GM21737 (cell line): ENCODE measurements around the gene SNX22.
"Not testable (repeated sequence)": the region's sequence is repeated elsewhere in the genome, so short reads cannot be mapped to it uniquely, and the experiment has no call there.

Source experiments
- ATAC-seq: cut with Tn5 transposase; IDR thresholded peaks from one replicate; pipeline ENCODE4 v1.9.1; 2021; ENCODE audit warnings: mild to moderate bottlenecking, moderate library complexity; ENCODE audit not compliant: unreplicated experiment

SNX22 gene

GRCh38 chr15:64151727-64152506 is at the start of gene SNX22:
SNX22 (plus strand) TSS chr15:64151731; CDS start chr15:64151776, 45 bp downstream.
- peak; percentile 11 for ATAC-seq

- ATAC-seq: no peak
These were observed 49.0 kb upstream of the SNX22 start for GRCh38 chr15:64102497-64102896.

- ATAC-seq: no peak
These were observed 46.3 kb upstream of the SNX22 start for GRCh38 chr15:64105113-64105704.

- ATAC-seq: no peak
These were observed 44.2 kb upstream of the SNX22 start for GRCh38 chr15:64107337-64107736.

GRCh38 chr15:64110108-64110701 is 41.3 kb upstream of the SNX22 start:
- ATAC-seq: not testable (repeated sequence)

GRCh38 chr15:64110950-64111678 is 40.4 kb upstream of the SNX22 start:
- no peak for ATAC-seq

- no peak for ATAC-seq
These were observed 39.9 kb upstream of the SNX22 start for GRCh38 chr15:64111679-64112050.

GRCh38 chr15:64112073-64112772 is 39.3 kb upstream of the SNX22 start:
- no peak for ATAC-seq

- no peak for ATAC-seq
These were observed 38.6 kb upstream of the SNX22 start for GRCh38 chr15:64112904-64113303.

GRCh38 chr15:64117759-64118487 is 33.6 kb upstream of the SNX22 start:
- no peak for ATAC-seq

GRCh38 chr15:64120322-64120721 is 31.2 kb upstream of the SNX22 start:
- not testable (repeated sequence) for ATAC-seq

GRCh38 chr15:64121614-64122013 is 29.9 kb upstream of the SNX22 start:
- ATAC-seq: no peak

- no peak for ATAC-seq
These were observed 29.1 kb upstream of the SNX22 start for GRCh38 chr15:64122444-64122843.

GRCh38 chr15:64122936-64123351 is 28.6 kb upstream of the SNX22 start:
- ATAC-seq: no peak

- ATAC-seq: no peak
These were observed 25.6 kb upstream of the SNX22 start for GRCh38 chr15:64125978-64126377.

- ATAC-seq: no peak
These were observed 23.8 kb upstream of the SNX22 start for GRCh38 chr15:64127521-64128270.

GRCh38 chr15:64130159-64130558 is 21.4 kb upstream of the SNX22 start:
- no peak for ATAC-seq

GRCh38 chr15:64131547-64131946 is 20.0 kb upstream of the SNX22 start:
- ATAC-seq: no peak

GRCh38 chr15:64132217-64132616 is 19.3 kb upstream of the SNX22 start:
- ATAC-seq: no peak
